ENCODE results near the gene LONP1.

The LONP1 gene

GRCh38 chr19:5646703-5647102 lies 73.2 kb downstream of the LONP1 start:
- no peak for DNase-seq

- DNase-seq: no peak
These were observed 74.5 kb downstream of the LONP1 start for GRCh38 chr19:5645409-5645808.

GRCh38 chr19:5644037-5644436 lies 75.9 kb downstream of the LONP1 start:
- no peak for DNase-seq

DNA sequence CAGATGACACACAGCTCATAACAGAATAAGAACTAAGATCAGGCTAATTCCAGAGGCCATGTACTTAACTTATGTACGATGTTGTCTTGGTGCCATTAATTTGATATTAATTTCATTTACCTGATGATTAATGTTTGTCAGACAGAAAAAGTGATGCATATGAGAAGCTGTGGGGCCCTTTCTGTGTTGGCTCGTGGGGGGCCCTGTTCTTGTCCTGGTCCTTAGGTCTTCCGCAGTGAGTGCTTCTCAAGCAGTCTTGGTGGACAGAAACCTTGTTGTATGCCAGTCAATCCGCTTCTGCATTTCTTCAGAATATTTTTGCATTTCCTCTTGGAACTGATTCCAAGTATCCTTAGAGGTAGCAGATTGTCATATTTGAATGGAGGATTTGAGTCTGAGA lies 76.9 kb downstream of the LONP1 start:
- DNase-seq: no peak

- DNase-seq: no peak
These were observed 77.7 kb downstream of the LONP1 start for GRCh38 chr19:5642204-5642603.
